Posterior vena cava (tissue), 2 donors: ENCODE results near the gene RPTOR. TPM values are rescaled to one million over a fixed set of nuclear protein-coding genes. Genes with fewer than 3 reads are reported as not detected.

Experiments used
- DNase-seq: peaks from one replicate; pipeline ENCODE4 v3.0.0-alpha.2; 2020; ENCODE audit warnings: low spot score
- intact Hi-C, 2 donors: fragments of 100-400 bp; cut with DNase I; formaldehyde crosslinking; loops; one replicate each; pipeline versions ENCODE4 v1.14.1 to v1.14.2; 2022 to 2023
- total RNA-seq, 2 donors: library from RNA; stranded (reverse); fragmentation: NEBNext Ultra II Directional; extraction: Animal tissue kit (Norgen Biotek cat#: 25700); gene quantifications; one replicate each; pipeline ENCODE4 v1.2.1, GENCODE V29; 2021
- donor health status: DM: yes; HTN: yes; CAD: no.
- donor health status: DM: yes; HTN: yes; CAD: no.

The RPTOR gene
- total RNA-seq, 2 donors from 2014 or later: 30.1 to 44.1 TPM

- intact Hi-C loops: loop anchor here in 1 of 2 donors (2.0 kb wide), 1 partner anchor 57 kb away; no protein-coding TSS in a partner anchor
- peak; percentile 72 for DNase-seq
These were observed 406.8 kb downstream of the RPTOR start for GRCh38 chr17:80951121-80952090.

DNA sequence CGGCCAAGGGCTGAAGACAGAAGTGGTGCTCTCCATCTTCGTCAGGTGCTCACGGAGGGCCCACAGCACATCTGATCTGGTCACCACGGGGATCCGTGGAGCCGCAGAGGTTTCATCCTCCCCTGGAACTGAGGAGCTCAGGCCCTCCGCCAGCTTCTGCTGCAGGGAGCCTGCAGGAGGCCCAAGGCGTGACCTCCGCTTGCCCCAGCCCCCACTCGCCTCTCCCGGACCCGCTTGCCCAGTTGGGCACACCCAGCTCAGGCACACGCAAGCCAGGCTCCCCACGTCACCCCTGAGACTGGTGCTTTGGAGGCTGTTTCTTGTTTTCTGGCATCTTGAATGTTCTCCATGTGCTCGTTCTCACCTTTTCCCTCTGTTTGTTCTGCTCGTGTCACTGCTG is 407.7 kb downstream of the RPTOR start:
- intact Hi-C loops: loop anchor here in 1 of 2 donors (2.0 kb wide), 1 partner anchor 57 kb away; no protein-coding TSS in a partner anchor
- peak; percentile 64 for DNase-seq

- intact Hi-C loops: loop anchor here in 1 of 2 donors (2.0 kb wide), 1 partner anchor 59 kb away; no protein-coding TSS in a partner anchor
- DNase-seq: peak; percentile 58
These were observed 409.1 kb downstream of the RPTOR start for GRCh38 chr17:80953471-80954315.

GRCh38 chr17:80955078-80955477 is 410.4 kb downstream of the RPTOR start:
- DNase-seq: peak; percentile 25
- intact Hi-C loops: no loop called here

GRCh38 chr17:80955671-80956280 is 411.1 kb downstream of the RPTOR start:
- peak; percentile 19 for DNase-seq
- intact Hi-C loops: no loop called here

DNA sequence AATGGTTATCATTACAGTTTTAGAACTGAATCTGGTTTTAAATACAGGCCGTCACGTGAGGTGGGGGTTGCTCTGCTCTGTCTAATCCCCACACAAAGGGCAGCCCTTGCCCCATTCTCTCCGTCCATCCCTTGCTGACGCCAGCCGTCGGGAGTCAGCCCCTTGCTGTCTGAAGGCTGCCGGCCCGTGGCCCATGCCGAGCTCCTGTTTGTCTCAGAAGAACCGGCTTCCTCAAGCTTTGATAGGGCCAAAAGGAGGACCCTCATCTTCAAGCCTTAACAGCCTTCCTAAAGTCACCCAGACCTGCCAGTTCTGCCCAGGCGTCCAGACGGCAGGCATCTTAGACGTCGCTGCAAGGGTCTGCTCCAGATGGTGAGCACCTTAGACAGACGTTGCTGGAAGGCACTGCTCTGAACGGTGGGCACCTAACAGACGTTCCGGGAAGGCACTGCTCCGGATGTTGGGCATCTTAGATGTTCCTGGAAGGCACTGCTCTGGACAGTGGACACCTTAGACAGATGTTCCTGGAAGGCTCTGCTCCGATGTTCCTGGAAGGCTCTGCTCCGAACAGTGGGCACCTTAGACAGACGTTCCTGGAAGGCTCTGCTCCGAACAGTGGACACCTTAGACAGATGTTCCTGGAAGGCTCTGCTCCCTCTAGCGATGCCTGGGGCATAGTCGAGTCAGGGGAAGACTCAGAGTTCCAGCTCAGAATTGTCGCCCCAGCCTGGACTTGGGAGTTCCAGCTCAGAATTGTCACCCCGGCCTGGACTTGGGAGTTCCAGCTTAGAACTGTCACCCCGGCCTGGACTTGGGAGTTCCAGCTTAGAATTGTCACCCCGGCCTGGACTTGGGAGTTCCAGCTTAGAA is 411.9 kb downstream of the RPTOR start:
- peak; percentile 52 for DNase-seq
- intact Hi-C loops: no loop called here

DNA sequence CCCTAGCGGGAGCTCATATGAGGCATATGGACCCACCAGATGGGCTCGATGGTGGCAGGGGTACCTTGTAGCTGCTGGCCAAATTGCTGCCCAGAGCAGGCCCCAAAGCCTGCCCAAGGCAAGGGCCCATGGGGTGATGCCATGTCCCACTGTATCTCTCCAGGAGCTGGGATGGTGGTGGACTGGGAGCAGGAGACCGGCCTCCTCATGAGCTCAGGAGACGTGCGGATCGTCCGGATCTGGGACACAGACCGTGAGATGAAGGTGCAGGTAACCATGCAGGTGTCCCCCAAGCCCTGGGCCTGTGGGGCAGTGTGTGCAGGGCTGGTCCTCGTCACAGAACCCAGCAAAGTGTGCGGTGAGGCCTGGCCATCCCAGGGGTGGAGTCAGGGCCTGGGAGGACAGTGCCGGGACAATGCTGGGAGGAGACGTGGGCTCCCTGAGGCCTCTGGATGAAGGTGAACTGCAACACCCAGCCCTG is 412.9 kb downstream of the RPTOR start:
- intact Hi-C loops: no loop called here
- peak; percentile 55 for DNase-seq

GRCh38 chr17:80959330-80960036 is 414.8 kb downstream of the RPTOR start:
- DNase-seq: peak; percentile 96
- intact Hi-C loops: loop anchor here in 1 of 2 donors (5.0 kb wide), 1 partner anchor 97 kb away; no protein-coding TSS in a partner anchor

- no peak for DNase-seq
- intact Hi-C loops: loop anchor here in 1 of 2 donors (5.0 kb wide), 1 partner anchor 98 kb away; no protein-coding TSS in a partner anchor
These were observed 415.6 kb downstream of the RPTOR start for GRCh38 chr17:80960037-80960796.

DNA sequence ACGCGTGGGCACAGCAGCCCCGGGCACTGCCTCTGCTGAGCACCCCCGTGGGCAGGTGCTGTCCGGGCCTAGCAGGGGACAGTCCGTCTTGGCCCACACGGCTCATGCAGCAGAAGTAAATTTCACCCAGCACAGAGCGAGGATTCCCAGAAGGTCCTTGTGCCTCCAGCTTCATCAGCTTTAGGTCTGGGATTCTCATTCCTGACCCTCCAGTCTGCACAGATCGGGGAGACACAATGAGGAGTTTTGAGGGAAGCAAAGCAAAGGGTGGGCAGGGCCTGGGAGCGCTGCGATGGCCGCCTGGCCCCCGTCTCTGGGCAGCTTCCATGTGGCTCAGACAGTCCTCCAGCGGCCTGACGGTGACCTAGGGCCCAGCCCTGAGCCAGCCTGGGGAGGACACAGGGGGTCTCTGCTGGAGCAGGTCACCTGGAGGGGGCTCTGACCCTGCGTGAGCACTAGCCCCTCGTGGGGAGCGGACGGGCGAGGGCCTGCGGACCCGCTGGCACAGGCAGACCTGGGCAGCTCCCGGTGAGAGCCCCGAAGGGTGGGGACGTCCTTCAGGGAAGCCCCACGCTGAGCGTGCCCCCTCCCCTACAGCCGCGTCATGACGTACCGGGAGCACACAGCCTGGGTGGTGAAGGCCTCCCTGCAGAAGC is 416.3 kb downstream of the RPTOR start:
- intact Hi-C loops: loop anchor here in 1 of 2 donors (5.0 kb wide), 1 partner anchor 99 kb away; no protein-coding TSS in a partner anchor
- DNase-seq: no peak

GRCh38 chr17:80961541-80962330 is 417.1 kb downstream of the RPTOR start:
- intact Hi-C loops: loop anchor here in 1 of 2 donors (5.0 kb wide), 1 partner anchor 99 kb away; no protein-coding TSS in a partner anchor
- no peak for DNase-seq

GRCh38 chr17:80962356-80963329 is 418.0 kb downstream of the RPTOR start:
- intact Hi-C loops: loop anchor here in 1 of 2 donors (5.0 kb wide), 1 partner anchor 100 kb away; no protein-coding TSS in a partner anchor
- DNase-seq: no peak

DNA sequence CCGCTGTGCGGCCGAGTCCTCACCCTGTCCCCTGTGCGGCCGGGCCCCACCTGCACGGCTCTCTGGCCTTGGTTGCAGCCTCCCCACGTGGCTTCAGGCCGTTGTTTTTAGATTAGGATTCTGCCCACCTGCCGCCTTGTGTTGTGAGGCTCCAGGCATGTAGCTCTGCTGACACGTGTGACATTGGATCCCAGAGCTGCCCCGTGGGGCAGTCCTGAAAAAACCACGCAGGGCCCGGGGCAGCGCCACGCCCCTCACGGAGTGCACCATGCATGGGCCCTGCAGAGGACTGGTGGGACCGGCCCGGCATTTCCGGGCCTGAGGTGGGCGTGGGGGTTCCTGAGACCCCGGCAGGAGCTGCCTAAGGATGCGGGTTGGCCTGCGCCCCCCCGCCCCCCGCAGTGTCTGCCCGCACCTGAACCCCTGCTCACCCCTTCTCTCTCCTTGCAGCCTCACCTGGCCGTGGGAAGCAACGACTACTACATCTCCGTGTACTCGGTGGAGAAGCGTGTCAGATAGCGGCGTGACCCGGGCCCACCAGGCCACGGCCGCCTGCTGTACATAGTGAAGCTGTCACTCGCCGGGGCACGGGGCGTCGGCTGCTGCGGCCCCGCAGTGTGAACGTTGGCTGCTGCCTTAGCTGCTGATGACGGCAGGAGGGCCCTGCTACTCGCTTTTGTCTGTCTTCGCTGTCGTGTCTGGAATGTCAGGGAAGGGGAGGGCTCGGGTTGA is 419.3 kb downstream of the RPTOR start:
- no peak for DNase-seq
- intact Hi-C loops: loop anchor here in 1 of 2 donors (5.0 kb wide), 1 partner anchor 102 kb away; no protein-coding TSS in a partner anchor
